ENCODE data around the gene IQSEC1. TPM values are rescaled to one million over a fixed set of nuclear protein-coding genes. Genes with fewer than 3 reads are reported as not detected.

The IQSEC1 gene
- total and polyA plus RNA-seq, 2 of the 8 experiments (the other 6 are each of a cell fraction or from before 2014, with no cell fraction given) = 6.8 to 28.8 TPM

DNA sequence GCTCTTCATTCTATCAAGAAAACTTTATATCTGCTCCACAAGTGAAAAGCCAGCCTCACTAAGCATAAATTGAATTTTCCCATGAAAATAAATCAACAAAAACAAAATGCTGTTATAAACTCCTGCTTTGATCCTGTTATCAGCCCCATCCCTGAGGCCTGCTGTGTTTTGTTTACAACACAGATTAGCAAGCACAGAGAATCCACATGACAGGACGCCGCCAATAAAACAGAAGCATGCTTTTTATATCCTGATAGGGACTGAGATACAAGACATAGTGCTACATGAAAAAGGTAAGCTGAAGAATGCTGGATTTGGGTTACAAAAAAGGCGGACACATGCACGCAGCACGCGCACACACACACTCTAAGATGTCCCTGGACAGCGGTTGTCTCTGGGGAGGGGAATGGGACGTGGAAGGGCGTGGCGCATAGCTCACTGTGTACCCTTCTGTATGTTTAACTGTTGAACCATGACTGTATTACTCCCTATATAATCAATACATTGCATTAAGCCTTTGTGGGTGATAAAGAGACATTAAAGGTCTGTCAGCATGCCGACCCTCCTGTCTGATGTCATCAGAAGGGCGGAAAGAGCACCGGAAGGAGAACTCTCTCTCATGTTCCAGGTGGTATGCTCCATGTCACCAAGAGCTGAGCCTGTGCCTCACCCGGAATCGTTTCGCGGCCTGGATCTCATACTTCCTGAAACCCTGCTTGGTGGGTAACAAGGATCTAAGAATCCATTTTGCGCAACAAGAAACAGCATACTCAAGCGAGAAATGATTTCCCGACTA lies 93.9 kb downstream of the IQSEC1 start (continued):
- TF ChIP-seq POLR2AphosphoS5 (IDR thresholded peaks at IDR 0.05; ENCODE audit: low read depth, low read length) = no peak
- no peak for TF ChIP-seq POU5F1 (IDR thresholded peaks at IDR 0.05; ENCODE audit: low read depth, low read length)
- no peak for TF ChIP-seq PHF8 (conservative IDR thresholded peaks at IDR 0.05; ENCODE audit: low read depth, low read length)
- TF ChIP-seq CREB1 (IDR thresholded peaks at IDR 0.05) = no peak
- TF ChIP-seq SIX5 (IDR thresholded peaks at IDR 0.05; ENCODE audit: low read depth, low read length) = no peak
- no peak for TF ChIP-seq CHD1 (IDR thresholded peaks at IDR 0.05; ENCODE audit: low read depth, low read length)
- TF ChIP-seq TBP (IDR thresholded peaks at IDR 0.05; ENCODE audit: low read depth, low read length) = no peak
- TF ChIP-seq CBX5 (IDR thresholded peaks at IDR 0.05; ENCODE audit: low read depth, low read length) = no peak
- TF ChIP-seq RXRA (IDR thresholded peaks at IDR 0.05; ENCODE audit: insufficient read depth, low read depth, low read length) = no peak
- no peak for TF ChIP-seq JUND (IDR thresholded peaks at IDR 0.05; ENCODE audit: low read length)
